NAMALWA (cell line): ENCODE data around the gene LRRC18.
A peak's percentile ranks its signal among the peaks of the same experiment; 100 is the strongest.

Experiments
- DNase-seq: peaks from one replicate; pipeline ENCODE4 v3.0.0-alpha.2; 2015; ENCODE audit warnings: low spot score

The LRRC18 gene

GRCh38 chr10:48907730-48908129 is 31.9 kb downstream of the LRRC18 start:
- no peak for DNase-seq

- no peak for DNase-seq
Measured at GRCh38 chr10:48906841-48907240, 32.8 kb downstream of the LRRC18 start.

GRCh38 chr10:48905311-48905710 is 34.3 kb downstream of the LRRC18 start:
- no peak for DNase-seq

- DNase-seq, result no peak
Measured at GRCh38 chr10:48904861-48905260, 34.8 kb downstream of the LRRC18 start.

- no peak for DNase-seq
Measured at GRCh38 chr10:48903151-48903550, 36.5 kb downstream of the LRRC18 start.

- DNase-seq, result no peak
Measured at GRCh38 chr10:48902096-48902495, 37.5 kb downstream of the LRRC18 start.

- DNase-seq, result no peak
Measured at GRCh38 chr10:48901319-48901718, 38.3 kb downstream of the LRRC18 start.

- no peak for DNase-seq
Measured at GRCh38 chr10:48900371-48900801, 39.3 kb downstream of the LRRC18 start.

- DNase-seq, result no peak
Measured at GRCh38 chr10:48899781-48900180, 39.9 kb downstream of the LRRC18 start.

- DNase-seq, result no peak
Measured at GRCh38 chr10:48898426-48898825, 41.2 kb downstream of the LRRC18 start.

GRCh38 chr10:48897441-48897790 is 42.2 kb downstream of the LRRC18 start:
- DNase-seq, result no peak

GRCh38 chr10:48896756-48897440 is 42.7 kb downstream of the LRRC18 start:
- no peak for DNase-seq

GRCh38 chr10:48895803-48896195 is 43.8 kb downstream of the LRRC18 start:
- no peak for DNase-seq

GRCh38 chr10:48894911-48895802 is 44.5 kb downstream of the LRRC18 start:
- no peak for DNase-seq

GRCh38 chr10:48890888-48891850 is 48.5 kb downstream of the LRRC18 start:
- DNase-seq, result no peak

GRCh38 chr10:48887982-48888381 is 51.7 kb downstream of the LRRC18 start:
- DNase-seq, result no peak

- DNase-seq, result peak; percentile 29
Measured at GRCh38 chr10:48885376-48885775, 54.3 kb downstream of the LRRC18 start.

- DNase-seq, result no peak
Measured at GRCh38 chr10:48884179-48885045, 55.2 kb downstream of the LRRC18 start.

- no peak for DNase-seq
Measured at GRCh38 chr10:48883701-48884100, 55.9 kb downstream of the LRRC18 start.

GRCh38 chr10:48882881-48883280 is 56.8 kb downstream of the LRRC18 start:
- DNase-seq, result no peak

- DNase-seq, result no peak
Measured at GRCh38 chr10:48881937-48882336, 57.7 kb downstream of the LRRC18 start.
